AG08396 (cell line): ENCODE measurements around the gene GAS2L2.

Source experiments
- DNase-seq: peaks from one replicate; pipeline ENCODE4 v3.0.0; 2012; ENCODE audit warnings: low spot score, mixed read lengths

The GAS2L2 gene

DNA sequence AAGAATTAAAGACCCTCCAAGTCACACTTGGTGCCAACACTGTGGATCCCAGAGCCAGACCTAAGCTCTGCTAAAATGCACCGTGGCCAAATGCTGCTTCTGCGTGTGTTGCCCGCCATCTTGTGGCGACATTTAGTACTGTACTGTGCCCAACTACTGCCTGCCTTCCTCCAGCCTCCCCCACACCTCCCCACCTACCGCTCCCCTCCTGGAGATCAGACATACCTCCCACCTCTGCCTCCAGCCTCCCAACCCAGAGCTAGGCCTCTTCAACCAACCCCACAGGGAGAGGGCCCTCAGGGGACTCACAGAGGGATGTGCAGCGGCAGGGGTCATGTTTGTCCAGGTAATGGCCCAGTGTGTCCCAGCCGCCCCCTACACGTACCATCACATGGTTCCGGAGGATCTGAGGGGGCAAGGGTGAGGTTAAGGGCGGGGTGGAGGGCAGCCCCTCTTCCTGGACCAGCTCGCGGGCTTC, 5.5 kb downstream of the GAS2L2 start:
- DNase-seq, result peak; percentile 88

DNA sequence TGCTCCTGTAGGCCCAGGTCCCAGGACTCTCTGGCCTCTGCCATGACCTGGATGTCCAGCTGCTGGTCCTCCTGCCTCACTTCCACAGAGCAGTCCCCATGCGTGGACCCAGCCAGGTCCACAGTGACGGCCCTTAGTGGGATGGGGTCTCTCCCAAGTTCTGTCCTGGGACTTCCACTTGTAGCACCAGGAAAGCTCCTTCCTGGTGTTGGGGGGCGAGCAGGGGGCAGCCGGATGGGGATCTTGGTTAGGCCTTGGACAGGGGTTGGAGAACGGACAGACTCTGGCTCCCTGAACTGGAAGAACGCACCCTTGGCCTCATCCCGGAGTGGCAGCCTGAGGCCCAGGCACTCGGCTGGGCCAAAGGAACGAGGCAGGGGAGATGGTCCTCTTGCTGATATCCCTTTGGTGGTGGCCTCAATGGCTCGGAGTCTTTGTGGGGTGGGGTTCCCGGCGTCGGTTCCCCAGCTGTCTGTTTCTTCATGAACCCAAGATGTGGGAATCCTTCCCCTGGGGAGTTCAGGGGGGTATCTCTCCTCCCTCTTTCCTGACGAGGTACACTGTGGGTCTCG, 7.2 kb downstream of the GAS2L2 start:
- DNase-seq, result no peak

DNA sequence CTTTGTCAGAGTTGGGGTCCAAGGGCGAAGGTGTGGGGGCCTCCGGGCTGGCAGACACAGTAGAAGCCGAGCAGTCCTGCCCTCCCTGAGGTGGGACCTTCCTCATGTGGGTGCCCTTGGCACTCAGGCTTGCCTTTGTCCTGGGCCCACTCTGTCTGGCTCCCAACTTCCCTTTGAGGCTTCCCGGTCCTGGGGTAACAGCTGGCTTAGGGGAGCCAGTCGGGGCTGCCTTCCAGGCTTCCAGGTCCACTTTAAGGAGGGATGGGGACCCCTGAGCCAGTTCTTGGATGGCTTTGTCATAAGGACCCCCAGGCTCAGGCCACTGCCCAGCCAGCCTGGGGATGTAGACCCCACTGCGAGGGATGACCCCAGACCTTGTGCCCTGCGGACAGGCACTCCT, 7.8 kb downstream of the GAS2L2 start:
- DNase-seq, result no peak

DNA sequence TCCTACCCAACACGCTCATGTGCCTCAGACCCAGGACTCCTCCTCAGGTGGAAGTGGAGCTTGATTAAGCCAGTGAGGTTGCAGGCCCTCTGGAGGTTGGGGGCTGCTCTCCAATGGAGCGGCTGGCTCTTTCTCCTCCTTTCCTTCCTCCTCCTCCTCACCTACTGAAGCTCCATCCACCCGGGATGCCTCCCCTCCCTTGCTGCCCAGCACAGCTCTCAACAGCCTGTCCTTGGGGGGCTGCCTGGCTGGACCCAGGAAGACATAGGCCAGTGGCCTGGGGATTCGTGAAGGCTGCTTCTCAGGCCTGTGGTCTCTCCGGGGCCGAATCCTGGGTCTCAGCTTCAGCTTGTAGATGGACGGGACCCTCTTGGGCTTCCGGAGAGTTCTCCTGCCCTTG, 8.2 kb downstream of the GAS2L2 start:
- no peak for DNase-seq

DNA sequence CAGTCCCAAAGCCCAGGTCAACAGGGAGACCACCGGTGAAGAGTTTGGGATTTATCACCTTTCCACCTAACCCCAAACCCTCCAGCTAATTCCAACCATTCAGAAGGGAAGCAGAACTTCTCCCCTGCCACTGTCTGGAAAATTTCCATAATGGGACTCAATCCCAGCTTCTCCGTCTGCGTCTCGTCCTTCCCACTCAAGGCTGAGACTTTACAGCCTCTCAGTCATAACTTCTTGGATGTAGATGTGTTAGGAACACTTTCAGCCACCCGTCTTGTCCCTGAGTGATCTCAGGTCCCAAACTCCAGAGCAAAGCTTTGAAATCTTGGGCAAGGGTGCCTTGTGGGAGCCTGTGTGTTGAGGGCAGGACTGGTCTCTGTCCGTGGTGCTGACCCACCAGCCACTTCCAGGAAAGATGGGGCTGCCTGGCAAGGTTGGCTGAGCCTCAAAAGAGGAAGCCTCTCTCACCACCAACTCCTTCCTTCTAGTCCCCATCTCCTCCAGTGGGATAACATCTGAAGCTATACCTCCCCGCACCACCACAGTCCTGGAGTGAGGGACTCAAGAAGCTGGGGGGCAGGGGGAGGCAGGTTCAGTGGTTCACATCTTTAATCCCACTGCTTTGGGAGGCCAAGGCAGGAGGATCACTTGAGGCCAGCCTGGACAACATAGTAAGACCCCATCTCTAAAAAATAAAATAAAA, 9.3 kb downstream of the GAS2L2 start:
- peak; percentile 82 for DNase-seq

DNA sequence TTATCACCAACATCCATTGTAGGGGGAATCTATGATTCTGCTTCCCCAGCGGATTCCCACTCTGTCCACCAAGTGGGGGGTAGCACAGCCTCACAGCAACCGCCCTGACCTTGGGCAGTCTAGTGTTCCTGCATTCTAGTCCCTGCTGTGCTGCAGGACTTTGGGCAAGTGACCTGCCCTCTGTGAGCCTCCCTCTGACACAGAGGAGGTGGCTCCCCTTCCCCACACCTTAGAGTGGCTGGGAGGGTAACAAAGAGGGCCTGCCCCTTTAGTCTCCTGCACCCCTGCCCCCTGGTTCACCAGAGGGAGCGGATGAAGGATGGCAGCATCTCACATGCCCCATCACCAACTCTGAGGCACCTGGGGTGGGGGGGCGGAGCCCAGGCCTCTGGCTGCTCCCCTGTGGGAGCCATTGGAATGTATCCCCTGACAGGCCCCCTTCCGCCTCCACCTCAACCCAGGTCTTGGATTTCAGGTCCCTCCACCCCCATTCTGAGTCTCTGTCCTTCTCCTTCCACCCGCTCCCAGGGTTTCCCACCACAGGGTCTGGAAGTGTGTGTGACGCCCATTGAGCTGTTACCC, 10.1 kb downstream of the GAS2L2 start:
- no peak for DNase-seq

DNA sequence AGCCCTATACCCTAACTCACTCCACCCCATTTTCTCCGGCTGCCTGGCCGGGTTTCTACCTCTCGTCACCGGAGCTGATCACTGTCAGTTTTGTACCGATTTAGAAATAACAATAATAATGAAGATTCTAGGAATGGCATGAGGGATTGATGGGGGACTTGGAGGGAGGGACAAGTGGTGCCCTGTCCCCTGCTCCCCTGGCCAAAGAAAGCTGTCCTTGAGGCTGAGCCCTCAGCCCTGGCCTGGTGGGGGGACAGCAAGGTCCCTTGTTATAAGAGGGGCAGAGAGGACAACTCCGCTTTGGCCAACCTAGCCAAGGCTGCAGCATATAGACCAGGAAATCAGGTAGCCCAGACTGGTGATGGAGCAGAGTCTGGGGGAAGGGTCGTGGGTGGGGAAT, 10.5 kb downstream of the GAS2L2 start:
- DNase-seq, result no peak

DNA sequence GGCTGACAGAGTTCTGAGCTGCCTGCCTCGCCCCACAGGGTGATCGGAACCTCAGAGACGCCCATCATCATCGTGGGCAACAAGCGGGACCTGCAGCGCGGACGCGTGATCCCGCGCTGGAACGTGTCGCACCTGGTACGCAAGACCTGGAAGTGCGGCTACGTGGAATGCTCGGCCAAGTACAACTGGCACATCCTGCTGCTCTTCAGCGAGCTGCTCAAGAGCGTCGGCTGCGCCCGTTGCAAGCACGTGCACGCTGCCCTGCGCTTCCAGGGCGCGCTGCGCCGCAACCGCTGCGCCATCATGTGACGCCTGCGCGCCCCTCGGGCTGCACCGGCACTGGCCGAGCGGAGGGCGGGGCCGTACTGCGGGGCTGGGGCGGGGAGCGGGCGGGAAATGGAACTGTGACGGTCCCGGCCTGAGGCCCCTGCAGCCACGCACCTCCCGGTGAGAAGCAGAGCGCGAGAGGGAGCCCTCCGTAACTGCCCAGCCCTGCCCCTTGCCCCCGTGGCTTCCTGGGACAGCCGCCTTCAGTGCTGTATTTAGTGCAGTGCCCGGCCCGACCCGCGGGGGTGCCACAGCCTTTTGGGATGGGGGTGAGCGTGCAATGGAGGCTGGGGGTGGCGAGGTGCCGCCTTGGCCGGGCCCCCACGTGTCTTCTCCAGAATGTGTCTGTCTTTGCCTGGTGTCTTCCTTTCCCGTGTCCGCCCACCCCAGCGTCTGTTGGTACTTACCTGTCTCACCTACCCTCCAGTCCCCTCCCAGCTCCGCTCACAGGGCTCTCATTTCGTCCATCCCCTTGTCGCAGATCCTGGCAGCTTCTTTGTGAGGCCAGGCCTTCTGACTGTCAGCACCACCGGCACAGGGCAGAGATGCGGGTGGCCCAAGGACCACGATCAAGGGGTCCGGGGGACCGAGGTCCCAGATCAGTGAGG, 11.8 kb downstream of the GAS2L2 start:
- DNase-seq, result no peak

DNA sequence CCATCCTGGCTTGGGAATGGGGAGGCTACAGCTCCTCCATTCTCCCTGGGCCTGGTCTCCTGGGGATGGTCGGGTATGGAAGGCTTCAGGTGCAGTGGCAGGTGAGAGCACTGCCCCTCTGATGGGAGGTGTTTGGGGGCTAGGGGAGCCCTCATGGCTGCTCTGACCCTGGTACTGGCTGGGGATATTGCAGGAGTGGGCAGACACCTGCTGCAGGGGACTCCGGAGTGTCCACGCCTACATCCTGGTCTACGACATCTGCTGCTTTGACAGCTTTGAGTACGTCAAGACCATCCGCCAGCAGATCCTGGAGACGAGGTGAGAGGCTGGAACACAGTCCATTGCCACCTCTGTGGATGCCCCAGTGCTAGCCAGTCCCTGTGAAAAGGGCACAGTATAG, 12.8 kb downstream of the GAS2L2 start:
- no peak for DNase-seq

DNA sequence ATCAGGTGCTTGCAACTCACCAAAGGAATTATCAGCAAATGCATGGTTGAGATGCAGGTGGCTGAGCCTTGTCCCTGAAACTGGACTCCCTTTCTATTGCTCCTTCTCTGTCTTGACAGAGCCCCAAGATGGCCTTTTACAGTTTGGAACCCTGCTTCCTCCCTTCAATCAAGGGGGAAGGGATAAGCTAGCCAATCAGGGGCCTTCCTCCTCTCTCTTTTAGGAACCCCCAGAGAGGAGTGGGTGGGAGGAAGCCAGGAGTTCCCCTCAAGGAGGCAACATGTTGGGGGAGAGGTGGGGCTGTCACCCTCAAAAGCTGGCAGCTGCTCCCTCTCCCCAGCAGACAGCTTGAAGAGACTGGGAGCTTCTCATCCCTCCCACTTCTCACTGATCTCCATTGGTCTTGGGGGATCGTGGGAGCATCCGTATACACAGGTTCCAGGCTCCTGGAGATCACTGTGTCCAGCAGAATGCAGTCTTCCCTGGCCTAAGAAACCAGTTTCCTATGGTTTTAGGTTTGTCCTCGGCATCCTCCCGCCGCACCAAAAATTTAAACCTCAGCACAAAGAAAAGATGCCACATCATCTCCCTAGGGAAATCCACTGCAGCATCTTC, 14.4 kb downstream of the GAS2L2 start:
- no peak for DNase-seq

DNA sequence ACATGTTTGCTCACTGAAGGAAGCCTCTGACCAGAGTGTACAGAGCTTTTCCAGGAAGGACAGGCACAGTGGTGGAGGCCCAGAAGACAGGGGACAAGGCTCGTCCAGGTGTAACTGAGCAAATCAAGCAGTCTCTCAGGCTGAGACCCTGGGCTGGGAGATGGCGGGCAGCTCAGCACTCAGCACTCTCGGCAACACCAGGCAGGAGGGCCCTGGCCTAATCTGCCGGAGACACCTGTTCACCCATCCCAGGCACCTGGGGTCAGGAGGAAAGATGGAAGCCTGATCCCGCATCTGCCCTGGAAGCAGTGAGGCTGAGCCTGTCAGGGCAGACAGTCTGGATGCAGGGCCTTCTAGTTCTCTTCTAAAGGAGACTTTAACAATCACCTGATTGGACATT, 16.8 kb downstream of the GAS2L2 start:
- no peak for DNase-seq

DNA sequence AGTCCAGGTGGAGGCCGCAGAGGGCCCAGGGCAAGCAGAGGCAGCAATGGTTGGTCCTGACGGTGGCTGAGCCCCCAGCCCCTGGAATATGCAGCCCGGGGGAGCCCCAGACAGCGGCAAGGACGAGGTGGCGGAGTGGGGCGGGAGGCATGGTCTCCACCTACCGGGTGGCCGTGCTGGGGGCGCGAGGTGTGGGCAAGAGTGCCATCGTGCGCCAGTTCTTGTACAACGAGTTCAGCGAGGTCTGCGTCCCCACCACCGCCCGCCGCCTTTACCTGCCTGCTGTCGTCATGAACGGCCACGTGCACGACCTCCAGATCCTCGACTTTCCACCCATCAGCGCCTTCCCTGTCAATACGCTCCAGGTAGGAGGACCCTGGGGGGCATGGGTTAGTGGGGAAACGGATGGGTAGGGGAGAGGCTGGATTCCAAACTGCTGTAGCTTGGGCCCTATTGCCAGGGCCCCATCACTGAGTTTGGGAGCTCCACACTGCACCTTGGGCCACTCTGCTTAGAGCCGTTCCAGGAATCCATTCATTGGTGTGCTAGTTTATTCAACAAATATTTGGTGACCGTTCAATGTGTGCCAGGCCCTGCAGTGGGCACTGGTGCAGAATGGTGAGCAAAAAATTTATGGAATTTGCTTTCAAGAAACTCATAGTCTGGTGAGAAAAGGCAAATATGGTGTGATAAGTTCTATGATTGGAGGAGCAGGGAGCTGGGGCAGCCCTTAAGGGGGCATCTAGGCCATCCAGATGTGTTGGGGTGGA, 17.8 kb downstream of the GAS2L2 start:
- no peak for DNase-seq

DNA sequence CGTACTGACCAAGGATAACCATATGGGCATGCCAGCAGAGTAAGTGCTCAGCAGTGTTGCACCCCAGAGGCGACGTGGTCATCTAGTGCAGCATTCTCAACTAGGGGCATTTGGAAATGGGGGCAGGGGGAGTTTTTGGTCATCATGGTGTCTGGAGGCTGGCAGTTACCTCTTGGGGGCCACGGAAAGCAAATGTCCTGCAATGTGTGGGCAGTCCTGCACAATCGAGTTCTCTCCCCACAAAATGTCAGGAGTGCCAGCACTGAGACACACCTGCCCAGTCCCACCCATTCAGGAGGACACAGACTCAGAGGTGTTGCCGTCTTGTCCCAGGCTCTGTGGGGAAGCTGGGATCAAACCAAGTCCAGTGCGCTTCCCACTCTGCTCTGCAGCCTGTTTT, 18.6 kb downstream of the GAS2L2 start:
- DNase-seq, result no peak

DNA sequence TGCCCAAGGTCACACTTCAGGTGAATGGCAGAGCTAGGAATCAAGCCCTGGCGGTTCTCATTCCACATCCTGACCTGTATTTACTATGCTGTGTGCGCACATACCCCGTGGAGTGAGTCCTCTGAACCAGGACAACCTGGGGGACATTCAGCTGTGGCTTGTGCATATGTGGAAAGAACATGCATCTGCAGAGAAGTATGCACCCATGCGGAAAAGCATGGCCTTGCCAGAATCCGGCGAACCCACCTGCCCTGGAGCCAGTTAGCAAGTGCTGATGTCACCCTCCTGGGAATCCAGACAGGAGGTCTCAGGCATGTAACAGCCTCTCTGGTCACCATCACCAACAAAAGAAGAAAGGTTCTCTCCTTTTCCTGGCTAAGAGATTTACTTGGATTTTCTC, 19.7 kb downstream of the GAS2L2 start:
- peak; percentile 7 for DNase-seq

DNA sequence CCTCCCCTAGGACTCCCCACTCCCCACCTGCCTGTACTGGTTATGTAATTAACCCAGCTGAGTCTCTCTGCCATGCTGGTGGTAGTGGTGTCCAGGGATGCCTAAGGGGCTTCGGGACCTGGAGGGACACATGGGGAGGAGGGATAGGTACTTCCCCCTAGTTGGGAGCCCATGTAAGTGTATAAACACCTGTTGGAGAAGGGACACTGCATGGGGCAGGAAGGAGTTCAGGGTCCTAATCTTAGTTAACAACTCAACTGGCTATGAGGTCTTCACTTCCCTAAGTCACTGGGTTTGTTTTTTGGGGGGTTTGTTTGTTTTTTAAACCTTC, 20.3 kb downstream of the GAS2L2 start:
- peak; percentile 7 for DNase-seq

DNA sequence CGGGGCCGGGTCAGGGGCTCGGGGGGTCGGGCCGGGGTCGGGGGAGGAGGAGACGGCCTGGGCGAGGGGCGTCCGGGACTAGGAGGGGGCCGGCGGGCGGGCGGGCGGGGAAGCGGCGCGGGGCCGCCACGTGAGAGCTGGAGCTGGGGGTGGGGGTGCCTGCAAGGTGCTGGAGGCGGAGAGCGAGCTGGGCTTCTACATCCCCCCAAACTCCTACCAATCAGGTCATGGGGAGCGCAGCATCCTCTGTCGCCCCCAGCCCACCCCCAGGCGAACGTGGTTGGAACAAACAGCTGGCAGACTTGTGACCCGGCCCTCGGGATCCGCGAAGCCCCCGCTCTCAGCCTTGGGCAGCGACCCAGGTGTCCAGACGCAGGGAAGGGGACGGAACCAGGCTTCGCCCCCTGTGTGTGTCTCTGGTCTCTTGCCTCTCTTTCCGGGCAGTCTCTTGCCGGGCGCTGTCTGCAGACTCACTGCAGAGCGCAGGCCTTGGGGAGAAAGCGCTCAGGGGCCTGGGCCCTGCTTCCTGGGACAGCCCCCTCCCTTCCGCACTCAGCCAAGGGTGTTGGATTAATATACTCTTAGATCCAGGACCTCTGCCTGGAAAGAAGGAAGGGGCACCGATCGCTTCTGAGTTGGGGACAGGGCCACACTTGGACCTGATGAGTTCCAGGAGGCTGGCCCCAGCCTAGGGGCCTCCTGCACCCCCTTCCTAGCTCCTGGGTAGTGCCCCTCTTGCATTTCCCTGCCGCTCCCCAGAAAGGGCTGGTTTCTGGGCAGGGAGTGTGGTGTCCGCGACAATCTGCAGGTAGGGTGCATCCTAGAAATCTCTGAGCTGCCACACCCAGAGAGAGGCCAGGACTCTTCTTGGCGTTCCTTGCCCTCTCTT, 20.9 kb downstream of the GAS2L2 start:
- peak; percentile 43 for DNase-seq

DNA sequence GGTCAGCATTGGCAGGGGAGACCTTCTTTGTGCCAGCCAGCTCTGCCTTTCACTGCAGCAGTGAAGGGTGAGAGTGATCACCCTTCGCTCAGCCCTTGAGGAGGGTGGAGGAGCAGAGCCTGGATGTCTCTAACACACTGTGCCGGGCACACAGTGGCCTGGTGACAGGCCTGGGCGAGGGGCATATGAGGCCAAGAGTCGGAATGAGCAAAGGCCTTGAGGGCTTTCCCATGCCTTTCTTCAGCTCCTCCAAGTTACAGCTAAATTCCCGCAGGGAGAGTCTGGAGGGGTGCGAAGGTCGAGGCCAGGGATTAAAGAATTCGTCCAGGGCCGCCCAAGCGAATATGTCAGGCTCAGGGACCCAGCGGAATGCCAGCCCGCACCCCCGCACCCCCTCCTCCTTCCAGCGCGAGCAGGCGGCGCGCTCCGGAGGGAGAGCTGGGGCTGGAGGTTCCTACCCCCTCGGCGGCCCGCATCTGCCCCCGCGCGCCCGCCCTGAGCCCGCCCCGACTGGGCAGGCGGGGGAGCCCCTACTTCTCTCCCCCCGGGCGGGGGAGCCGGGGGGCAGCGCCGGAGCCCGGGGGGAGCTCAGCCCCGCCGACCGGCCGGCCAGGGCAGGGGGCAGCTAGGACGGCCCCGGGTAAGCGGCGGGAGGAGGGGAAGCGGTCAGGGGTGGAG, 21.7 kb downstream of the GAS2L2 start, which contains the start of gene RASL10B:
Gene RASL10B (plus strand): TSS at position 401 of the 678 bp plus-strand sequence. CDS start 3,546 bp downstream, outside the sequence.
- peak; percentile 90 for DNase-seq

DNA sequence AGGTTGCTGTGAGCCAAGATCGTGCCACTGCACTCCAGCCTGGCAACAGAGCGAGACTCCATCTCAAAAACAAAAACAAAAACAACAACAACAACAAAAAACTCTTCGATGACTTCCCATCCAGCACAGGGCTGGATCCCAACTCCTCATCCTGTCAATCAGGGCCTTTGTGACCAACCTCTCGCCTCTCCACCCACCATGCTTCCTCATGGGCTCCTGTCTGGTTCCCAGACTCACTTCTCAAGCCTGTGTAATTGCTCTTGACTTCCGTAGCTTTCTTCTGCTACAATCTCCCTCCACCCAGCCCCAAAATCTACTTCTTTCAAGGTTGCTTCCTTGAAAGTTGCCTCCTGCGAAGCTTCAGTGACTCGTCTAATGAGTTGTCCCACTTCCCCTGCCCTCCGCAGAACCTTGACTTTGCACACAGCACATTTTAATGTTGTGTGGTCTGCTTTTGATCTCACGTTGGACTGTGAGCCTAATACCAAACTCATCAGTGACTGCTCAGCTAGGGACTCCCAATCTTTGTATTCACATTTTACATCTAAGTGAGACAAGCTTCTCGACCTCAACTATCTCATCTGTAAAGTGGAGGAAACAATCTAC, 22.5 kb downstream of the GAS2L2 start:
- DNase-seq, result no peak

DNA sequence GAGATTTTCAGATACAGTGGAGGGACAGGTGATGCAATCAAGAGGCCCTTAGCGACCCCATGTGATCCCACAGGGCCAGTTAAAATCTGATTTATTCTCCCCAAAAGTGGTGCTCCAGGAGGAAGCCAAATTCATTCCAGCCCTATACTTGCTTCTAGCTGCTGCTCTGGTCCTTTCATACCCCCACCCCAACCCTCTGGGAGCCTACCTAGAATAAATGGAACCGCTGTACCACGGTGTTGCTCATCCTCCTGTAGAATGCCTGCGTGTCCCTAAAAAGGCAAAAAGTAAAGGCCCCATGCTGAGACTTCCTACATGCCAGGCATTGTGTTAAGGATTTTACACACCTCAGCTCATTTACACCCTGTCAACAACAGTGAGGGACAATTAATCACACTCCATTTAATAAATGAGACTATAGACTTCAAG, 23.6 kb downstream of the GAS2L2 start:
- DNase-seq, result no peak
